Upper lobe of right lung (tissue), 1 donor: ENCODE measurements around the gene KCNN4. TPM values are rescaled to one million over a fixed set of nuclear protein-coding genes. Genes with fewer than 3 reads are reported as not detected.
"Not testable (repeated sequence)": the region's sequence is repeated elsewhere in the genome, so short reads cannot be mapped to it uniquely, and the experiment has no call there.

Experiments used
- ATAC-seq: fragments of 200-7000 bp; cut with Tn5 transposase; one replicate; pipeline ENCODE4 v1.9.1; 2020; ENCODE audit warnings: mild to moderate bottlenecking, moderate library complexity
- DNase-seq: peaks from one replicate; pipeline ENCODE4 v3.0.0-alpha.2; 2020
- H3K27ac ChIP-seq: fragments of 200-600 bp; one replicate; pipeline ENCODE4 v1.8.0; 2022
- H3K27me3 ChIP-seq: fragments of 200-600 bp; one replicate; pipeline ENCODE4 v1.8.0; 2022; ENCODE audit warnings: mild to moderate bottlenecking
- H3K36me3 ChIP-seq: fragments of 200-600 bp; one replicate; pipeline ENCODE4 v1.8.0; 2022
- H3K4me1 ChIP-seq: fragments of 200-600 bp; one replicate; pipeline ENCODE4 v1.8.0; 2022
- H3K4me3 ChIP-seq: fragments of 200-600 bp; one replicate; pipeline ENCODE4 v1.8.0; 2022; ENCODE audit warnings: mild to moderate bottlenecking
- H3K9me3 ChIP-seq: fragments of 200-600 bp; one replicate; pipeline ENCODE4 v1.8.0; 2022
- CTCF ChIP-seq: fragments of 200-600 bp; IDR thresholded peaks from one replicate; pipeline ENCODE4 v1.8.0; 2022; ENCODE audit warnings: antibody characterized with exemption
- intact Hi-C: fragments of 100-400 bp; cut with DNase I; formaldehyde crosslinking; loops from one replicate; pipeline ENCODE4 v1.11.0; 2022
- total RNA-seq: library from RNA; stranded (reverse); fragmentation: NEBNext Ultra II Directional; extraction: Animal tissue kit (Norgen Biotek cat#: 25700); gene quantifications from one replicate; pipeline ENCODE4 v1.2.1, GENCODE V29; 2021
- donor health status: DM: no; HTN: yes; CAD: no; lungs with severe emphysema.

KCNN4 gene
- total RNA-seq, 1 donor from 2014 or later, result 7.3 TPM

- H3K36me3 ChIP-seq, result no peaks in the 10 kb centered on the region
- H3K27ac ChIP-seq, result no peak overlapping the region
- no peak overlapping the region for H3K4me3 ChIP-seq
- intact Hi-C loops, result no loop called here
- peaks cover 22% of the 10 kb centered on the region for H3K4me1 ChIP-seq
- TF ChIP-seq CTCF, result no peak
- H3K9me3 ChIP-seq, result no peaks in the 10 kb centered on the region
- ATAC-seq, result no peak
- H3K27me3 ChIP-seq, result no peaks in the 10 kb centered on the region
- DNase-seq, result no peak
These were observed 13.5 kb downstream of the KCNN4 start for GRCh38 chr19:43767316-43767715.

GRCh38 chr19:43766755-43767043, 14.1 kb downstream of the KCNN4 start:
- Histone ChIP-seq H3K27me3 (no peaks in the 10 kb centered on the region), H3K4me1 (peaks cover 22% of the 10 kb centered on the region), H3K4me3 (no peak overlapping the region), H3K36me3 (no peaks in the 10 kb centered on the region), H3K9me3 (no peaks in the 10 kb centered on the region), H3K27ac (no peak overlapping the region)
- DNase-seq (no peak), ATAC-seq (no peak)
- intact Hi-C loops, result no loop called here
- TF ChIP-seq CTCF, result no peak

- Histone ChIP-seq H3K36me3 (no peaks in the 10 kb centered on the region), H3K27ac (peak overlapping the region; percentile 47), H3K9me3 (no peaks in the 10 kb centered on the region), H3K4me1 (peaks cover 22% of the 10 kb centered on the region), H3K27me3 (no peaks in the 10 kb centered on the region), H3K4me3 (no peak overlapping the region)
- intact Hi-C loops, result no loop called here
- TF ChIP-seq CTCF, result no peak
- peak; percentile 70 for ATAC-seq
- DNase-seq, result peak; percentile 73
These were observed 15.5 kb downstream of the KCNN4 start for GRCh38 chr19:43765109-43765876.

- Histone ChIP-seq H3K4me1 (peaks cover 22% of the 10 kb centered on the region), H3K27ac (peak overlapping the region; percentile 47)
- H3K9me3 ChIP-seq, intact Hi-C loops, ATAC-seq, H3K36me3 ChIP-seq, DNase-seq, H3K27me3 ChIP-seq, H3K4me3 ChIP-seq: not testable (repeated sequence)
These were observed 16.1 kb downstream of the KCNN4 start for GRCh38 chr19:43764684-43765083.

GRCh38 chr19:43763473-43763939, 17.3 kb downstream of the KCNN4 start:
- no peaks in the 10 kb centered on the region for H3K9me3 ChIP-seq
- ATAC-seq, result peak; percentile 59
- no peak overlapping the region for H3K27ac ChIP-seq
- H3K36me3 ChIP-seq, result no peaks in the 10 kb centered on the region
- no peak for TF ChIP-seq CTCF
- peaks cover 22% of the 10 kb centered on the region for H3K4me1 ChIP-seq
- no peaks in the 10 kb centered on the region for H3K27me3 ChIP-seq
- intact Hi-C loops, result no loop called here
- no peak overlapping the region for H3K4me3 ChIP-seq
- DNase-seq, result no peak

- no peak for DNase-seq
- intact Hi-C loops, result no loop called here
- Histone ChIP-seq H3K4me1 (peaks cover 19% of the 10 kb centered on the region), H3K9me3 (no peaks in the 10 kb centered on the region), H3K27ac (no peak overlapping the region), H3K27me3 (no peaks in the 10 kb centered on the region), H3K36me3 (no peaks in the 10 kb centered on the region), H3K4me3 (no peak overlapping the region)
- no peak for ATAC-seq
- no peak for TF ChIP-seq CTCF
These were observed 18.0 kb downstream of the KCNN4 start for GRCh38 chr19:43762814-43763213.
